ENCODE data around the gene FARP1.

DNA sequence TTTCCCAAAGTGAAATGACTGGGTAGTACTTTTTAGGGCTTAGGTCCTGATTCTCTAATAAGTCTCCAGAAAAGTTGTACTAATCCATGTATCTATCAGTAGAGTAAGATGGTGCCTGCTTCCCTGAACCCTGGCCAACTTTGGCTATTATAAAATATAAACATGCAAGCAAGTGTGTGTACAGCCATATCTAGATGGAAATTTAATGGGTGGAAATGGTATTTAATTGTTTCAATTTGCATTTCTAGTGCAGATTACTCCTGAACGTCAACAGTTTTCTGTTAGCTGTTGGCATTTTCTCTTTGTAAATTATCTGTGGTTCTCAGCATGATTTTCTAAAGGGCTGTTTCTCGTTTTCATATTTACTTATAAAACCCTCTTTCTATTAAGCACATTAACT, 221.3 kb downstream of the FARP1 start:
- TF ChIP-seq SIN3A (conservative IDR thresholded peaks at IDR 0.05 in 1 of 2, IDR thresholded peaks at IDR 0.05 in 1 of 2; ENCODE audit: low read depth in 1 of 2, low read length in 2 of 2) (no peak), TAF1 (IDR thresholded peaks at IDR 0.05; ENCODE audit: low read depth, low read length) (no peak), POLR2A (IDR thresholded peaks at IDR 0.05; ENCODE audit: control extremely low read depth in 1 of 2, low read depth in 2 of 2, low read length in 2 of 2) (no peak)

Data from H1 (cell line).